ENCODE measurements around the gene TFCP2L1.

DNA sequence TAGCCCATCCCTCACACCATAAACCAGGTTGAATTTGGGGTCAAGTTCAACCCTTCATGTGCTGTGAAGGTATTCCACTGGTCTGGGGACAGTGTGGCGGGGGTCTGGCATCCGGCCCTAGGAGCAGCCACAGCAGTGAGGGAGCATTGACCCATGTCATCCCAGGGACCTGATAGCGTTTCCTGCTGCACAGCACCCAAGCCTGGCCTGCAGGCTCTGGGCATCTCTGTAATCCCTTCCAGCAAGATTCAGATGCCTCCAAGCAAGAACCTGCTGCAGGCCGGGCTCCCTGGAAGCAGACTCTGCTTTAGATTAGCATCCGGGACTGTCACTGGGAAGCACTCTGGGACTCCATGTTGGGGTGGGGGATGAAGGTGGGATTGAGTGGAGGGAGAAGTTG lies 90.4 kb downstream of the TFCP2L1 start:
- TF ChIP-seq POLR2A (IDR thresholded peaks at IDR 0.05): no peak
- TF ChIP-seq, protein P1, sequence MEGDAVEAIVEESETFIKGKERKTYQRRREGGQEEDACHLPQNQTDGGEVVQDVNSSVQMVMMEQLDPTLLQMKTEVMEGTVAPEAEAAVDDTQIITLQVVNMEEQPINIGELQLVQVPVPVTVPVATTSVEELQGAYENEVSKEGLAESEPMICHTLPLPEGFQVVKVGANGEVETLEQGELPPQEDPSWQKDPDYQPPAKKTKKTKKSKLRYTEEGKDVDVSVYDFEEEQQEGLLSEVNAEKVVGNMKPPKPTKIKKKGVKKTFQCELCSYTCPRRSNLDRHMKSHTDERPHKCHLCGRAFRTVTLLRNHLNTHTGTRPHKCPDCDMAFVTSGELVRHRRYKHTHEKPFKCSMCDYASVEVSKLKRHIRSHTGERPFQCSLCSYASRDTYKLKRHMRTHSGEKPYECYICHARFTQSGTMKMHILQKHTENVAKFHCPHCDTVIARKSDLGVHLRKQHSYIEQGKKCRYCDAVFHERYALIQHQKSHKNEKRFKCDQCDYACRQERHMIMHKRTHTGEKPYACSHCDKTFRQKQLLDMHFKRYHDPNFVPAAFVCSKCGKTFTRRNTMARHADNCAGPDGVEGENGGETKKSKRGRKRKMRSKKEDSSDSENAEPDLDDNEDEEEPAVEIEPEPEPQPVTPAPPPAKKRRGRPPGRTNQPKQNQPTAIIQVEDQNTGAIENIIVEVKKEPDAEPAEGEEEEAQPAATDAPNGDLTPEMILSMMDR (IDR thresholded peaks at IDR 0.05): no peak
